Thyroid gland (tissue), 4 donors: ENCODE results near the gene TMEM41A.

ENCODE experiments used
- CTCF ChIP-seq, 6 experiments: fragments of 200-600 bp in 3 of 6; fragments of 450-650 bp in 3 of 6; sonication (generic) in 3 of 6; IDR thresholded peaks; one replicate each; pipeline ENCODE4 v1.5.1; 2016 to 2019; ENCODE audit warnings: antibody characterized with exemption in 6 of 6, mild to moderate bottlenecking in 2 of 6, inconsistent platforms in 1 of 6, moderate library complexity in 1 of 6
- POLR2A ChIP-seq, 2 donors: fragments of 450-650 bp; IDR thresholded peaks; one replicate each; pipeline ENCODE4 v1.6.1; 2017; ENCODE audit warnings: antibody characterized with exemption in 2 of 2, mild to moderate bottlenecking in 2 of 2, moderate library complexity in 1 of 2

GRCh38 chr3:185537369-185537970, 38.6 kb upstream of the TMEM41A start:
- no peak for TF ChIP-seq CTCF (IDR thresholded peaks at IDR 0.05)
- no peak for TF ChIP-seq POLR2A (IDR thresholded peaks at IDR 0.05)
